Gastroesophageal sphincter (tissue), 4 donors: ENCODE results near the gene ANTXR2. TPM values are rescaled to one million over a fixed set of nuclear protein-coding genes. Genes with fewer than 3 reads are reported as not detected.

Experiments
- ATAC-seq: fragments of 150-250 bp; one replicate; pipeline ENCODE4 v1.9.1; 2016; ENCODE audit warnings: mild to moderate bottlenecking, moderate library complexity
- H3K27ac ChIP-seq, 4 donors: fragments of 200-600 bp; sonication (generic) in 3 of 4; 1 replicate in 3 of 4; 2 replicates in 1 of 4; pipeline ENCODE4 v1.5.1; 2016 to 2019
- H3K27me3 ChIP-seq: fragments of 200-600 bp; sonication (generic); one replicate; pipeline ENCODE4 v1.5.1; 2019
- H3K36me3 ChIP-seq, 2 donors: fragments of 200-600 bp; sonication (generic); one replicate each; pipeline ENCODE4 v1.5.1; 2019; ENCODE audit warnings: control low read depth in 1 of 2
- H3K4me1 ChIP-seq, 3 donors: fragments of 200-600 bp; sonication (generic); 1 replicate in 2 of 3; 2 replicates in 1 of 3; pipeline ENCODE4 v1.5.1; 2016 to 2019; ENCODE audit warnings: control low read depth in 2 of 3
- H3K4me3 ChIP-seq, 2 donors: fragments of 200-600 bp; sonication (generic); one replicate each; pipeline ENCODE4 v1.5.1; 2019; ENCODE audit warnings: mild to moderate bottlenecking in 1 of 2, moderate library complexity in 1 of 2
- H3K9me3 ChIP-seq, 3 donors: fragments of 200-600 bp; sonication (generic); one replicate each; pipeline ENCODE4 v1.5.1; 2017 to 2019; ENCODE audit warnings: control low read depth in 2 of 3
- EP300 ChIP-seq: sonication (generic); formaldehyde crosslinking; IDR thresholded peaks from one replicate; pipeline ENCODE4 v1.6.1; 2017; ENCODE audit warnings: antibody characterized with exemption, mild to moderate bottlenecking
- POLR2A ChIP-seq, 2 donors: fragments of 450-650 bp; IDR thresholded peaks; one replicate each; pipeline ENCODE4 v1.6.1; 2017; ENCODE audit warnings: antibody characterized with exemption in 2 of 2, mild to moderate bottlenecking in 2 of 2, moderate library complexity in 1 of 2
- POLR2AphosphoS5 ChIP-seq: sonication (generic); formaldehyde crosslinking; IDR thresholded peaks from one replicate; pipeline ENCODE4 v1.6.1; 2017; ENCODE audit warnings: antibody characterized with exemption
- WGBS, 2 donors: methylation state at CpG; one replicate each; pipeline ENCODE4 v1.1.5; 2018; ENCODE audit warnings: low coverage in 1 of 2; 5-methylcytosine and 5-hydroxymethylcytosine counted together
- total RNA-seq, 4 donors: library from RNA; depleted of rRNA; stranded (reverse); fragments of >200 nt; gene quantifications; one replicate each; pipeline ENCODE4 v1.1.0, GENCODE V29; 2016
- TF ChIP-seq, protein P1 (sequence below), 4 experiments: fragments of 200-600 bp in 2 of 4; fragments of 450-650 bp in 2 of 4; sonication (generic) in 1 of 4; IDR thresholded peaks; one replicate each; pipeline ENCODE4 v1.5.1; 2017 to 2019; ENCODE audit warnings: antibody characterized with exemption in 4 of 4, mild to moderate bottlenecking in 2 of 4, moderate library complexity in 2 of 4

The ANTXR2 gene
- total RNA-seq, 4 donors from 2014 or later, result 440 to 611 (median 501) TPM

DNA sequence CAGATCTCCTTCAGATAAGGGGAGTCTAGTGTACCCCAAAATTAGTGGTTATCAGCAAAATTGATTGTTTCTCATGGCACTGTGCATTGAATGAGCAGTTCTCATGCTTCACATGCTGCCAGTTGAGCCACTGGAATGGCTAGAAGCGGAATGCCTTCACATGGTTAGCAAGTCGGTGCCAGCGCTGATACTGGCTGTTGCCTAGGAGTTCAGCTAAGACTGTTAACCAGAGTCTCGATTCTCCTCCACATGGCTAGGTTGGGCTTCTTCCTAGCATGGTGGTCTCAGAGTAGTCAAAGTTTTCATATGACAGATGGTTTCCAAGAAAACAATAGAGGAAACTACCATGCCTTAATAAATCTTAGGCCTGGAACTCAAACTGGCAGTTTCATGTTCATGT lies 12.2 kb downstream of the ANTXR2 start:
- H3K27me3 ChIP-seq, result no peaks in the 10 kb centered on the region
- peaks cover 3 to 71% (median 28%) of the 10 kb centered on the region in 3 donors for H3K4me1 ChIP-seq
- WGBS, 2 donors, result 100% methylated on average over 1 to 3 of the region's 4 CpGs
- peak overlapping the region in 1 of 4 donors; percentile 18 for H3K27ac ChIP-seq
- no peak for ATAC-seq
- no peak for TF ChIP-seq EP300
- TF ChIP-seq POLR2AphosphoS5, result no peak
- no peak for TF ChIP-seq POLR2A (IDR thresholded peaks at IDR 0.05)
- TF ChIP-seq, protein P1, sequence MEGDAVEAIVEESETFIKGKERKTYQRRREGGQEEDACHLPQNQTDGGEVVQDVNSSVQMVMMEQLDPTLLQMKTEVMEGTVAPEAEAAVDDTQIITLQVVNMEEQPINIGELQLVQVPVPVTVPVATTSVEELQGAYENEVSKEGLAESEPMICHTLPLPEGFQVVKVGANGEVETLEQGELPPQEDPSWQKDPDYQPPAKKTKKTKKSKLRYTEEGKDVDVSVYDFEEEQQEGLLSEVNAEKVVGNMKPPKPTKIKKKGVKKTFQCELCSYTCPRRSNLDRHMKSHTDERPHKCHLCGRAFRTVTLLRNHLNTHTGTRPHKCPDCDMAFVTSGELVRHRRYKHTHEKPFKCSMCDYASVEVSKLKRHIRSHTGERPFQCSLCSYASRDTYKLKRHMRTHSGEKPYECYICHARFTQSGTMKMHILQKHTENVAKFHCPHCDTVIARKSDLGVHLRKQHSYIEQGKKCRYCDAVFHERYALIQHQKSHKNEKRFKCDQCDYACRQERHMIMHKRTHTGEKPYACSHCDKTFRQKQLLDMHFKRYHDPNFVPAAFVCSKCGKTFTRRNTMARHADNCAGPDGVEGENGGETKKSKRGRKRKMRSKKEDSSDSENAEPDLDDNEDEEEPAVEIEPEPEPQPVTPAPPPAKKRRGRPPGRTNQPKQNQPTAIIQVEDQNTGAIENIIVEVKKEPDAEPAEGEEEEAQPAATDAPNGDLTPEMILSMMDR (IDR thresholded peaks at IDR 0.05), result no peak
- H3K9me3 ChIP-seq, result no peaks in the 10 kb centered on the region
- peaks cover 0 to 73% of the 10 kb centered on the region in 2 donors for H3K36me3 ChIP-seq
- no peak overlapping the region for H3K4me3 ChIP-seq

GRCh38 chr4:80058740-80059139 lies 14.3 kb downstream of the ANTXR2 start:
- Histone ChIP-seq H3K4me3 (no peak overlapping the region), H3K9me3 (no peaks in the 10 kb centered on the region), H3K27ac (peak overlapping the region in 3 of 4 donors; percentile 40 to 77 (median 49)), H3K36me3 (peaks cover 6 to 72% of the 10 kb centered on the region in 2 donors), H3K27me3 (no peaks in the 10 kb centered on the region), H3K4me1 (peaks cover 6 to 76% (median 33%) of the 10 kb centered on the region in 3 donors)
- ATAC-seq, result peak; percentile 55
- TF ChIP-seq EP300 (no peak), POLR2AphosphoS5 (no peak), POLR2A (IDR thresholded peaks at IDR 0.05) (no peak)
- TF ChIP-seq, protein P1 (IDR thresholded peaks at IDR 0.05), result no peak
- 17 to 21% methylated on average over 2 of the region's 2 CpGs for WGBS, 2 donors

- H3K9me3 ChIP-seq, result no peaks in the 10 kb centered on the region
- peaks cover 6 to 62% of the 10 kb centered on the region in 2 donors for H3K36me3 ChIP-seq
- H3K27me3 ChIP-seq, result no peaks in the 10 kb centered on the region
- no peak overlapping the region for H3K4me3 ChIP-seq
- WGBS, 2 donors, result 42 to 56% methylated on average over 4 of the region's 4 CpGs
- peak overlapping the region; percentile 45 to 70 (median 58) for H3K27ac ChIP-seq
- TF ChIP-seq EP300 (no peak), POLR2AphosphoS5 (no peak), POLR2A (IDR thresholded peaks at IDR 0.05) (no peak)
- TF ChIP-seq, protein P1 (IDR thresholded peaks at IDR 0.05), result no peak
- peaks cover 3 to 89% (median 41%) of the 10 kb centered on the region in 3 donors for H3K4me1 ChIP-seq
- no peak for ATAC-seq
Observed at GRCh38 chr4:80054375-80054774, 18.7 kb downstream of the ANTXR2 start.

GRCh38 chr4:80053140-80053910 lies 19.7 kb downstream of the ANTXR2 start:
- 50 to 60% methylated on average over 1 of the region's 1 CpG for WGBS, 2 donors
- TF ChIP-seq EP300, result no peak
- no peak for TF ChIP-seq POLR2A (IDR thresholded peaks at IDR 0.05)
- no peak for ATAC-seq
- H3K4me1 ChIP-seq, result peaks cover 3 to 89% (median 38%) of the 10 kb centered on the region in 3 donors
- H3K27me3 ChIP-seq, result no peaks in the 10 kb centered on the region
- no peaks in the 10 kb centered on the region for H3K9me3 ChIP-seq
- H3K36me3 ChIP-seq, result peaks cover 6 to 56% of the 10 kb centered on the region in 2 donors
- H3K4me3 ChIP-seq, result no peak overlapping the region
- H3K27ac ChIP-seq, result peak overlapping the region; percentile 42 to 70 (median 54)

- Histone ChIP-seq H3K4me1 (peaks cover 9 to 93% (median 32%) of the 10 kb centered on the region in 3 donors), H3K27ac (peak overlapping the region; percentile 57 to 70 (median 66)), H3K4me3 (no peak overlapping the region), H3K36me3 (peaks cover under 1 to 50% of the 10 kb centered on the region in 2 donors), H3K27me3 (no peaks in the 10 kb centered on the region), H3K9me3 (no peaks in the 10 kb centered on the region)
- WGBS, 2 donors, result 65 to 89% methylated on average over 6 to 7 of the region's 7 CpGs
- TF ChIP-seq POLR2AphosphoS5, result peak; percentile 6
- TF ChIP-seq POLR2A (IDR thresholded peaks at IDR 0.05), result no peak
- TF ChIP-seq EP300, result no peak
- TF ChIP-seq, protein P1 (IDR thresholded peaks at IDR 0.05), result no peak
- ATAC-seq, result peak; percentile 37
Observed at GRCh38 chr4:80049813-80050534, 23.1 kb downstream of the ANTXR2 start.
